ENCODE results near the gene ACADVL. TPM values are rescaled to one million over a fixed set of nuclear protein-coding genes. Genes with fewer than 3 reads are reported as not detected.

Gene ACADVL
- total and polyA plus RNA-seq, 2 of the 4 experiments (the other 2 are of a cell fraction) = 139 to 752 TPM

DNA sequence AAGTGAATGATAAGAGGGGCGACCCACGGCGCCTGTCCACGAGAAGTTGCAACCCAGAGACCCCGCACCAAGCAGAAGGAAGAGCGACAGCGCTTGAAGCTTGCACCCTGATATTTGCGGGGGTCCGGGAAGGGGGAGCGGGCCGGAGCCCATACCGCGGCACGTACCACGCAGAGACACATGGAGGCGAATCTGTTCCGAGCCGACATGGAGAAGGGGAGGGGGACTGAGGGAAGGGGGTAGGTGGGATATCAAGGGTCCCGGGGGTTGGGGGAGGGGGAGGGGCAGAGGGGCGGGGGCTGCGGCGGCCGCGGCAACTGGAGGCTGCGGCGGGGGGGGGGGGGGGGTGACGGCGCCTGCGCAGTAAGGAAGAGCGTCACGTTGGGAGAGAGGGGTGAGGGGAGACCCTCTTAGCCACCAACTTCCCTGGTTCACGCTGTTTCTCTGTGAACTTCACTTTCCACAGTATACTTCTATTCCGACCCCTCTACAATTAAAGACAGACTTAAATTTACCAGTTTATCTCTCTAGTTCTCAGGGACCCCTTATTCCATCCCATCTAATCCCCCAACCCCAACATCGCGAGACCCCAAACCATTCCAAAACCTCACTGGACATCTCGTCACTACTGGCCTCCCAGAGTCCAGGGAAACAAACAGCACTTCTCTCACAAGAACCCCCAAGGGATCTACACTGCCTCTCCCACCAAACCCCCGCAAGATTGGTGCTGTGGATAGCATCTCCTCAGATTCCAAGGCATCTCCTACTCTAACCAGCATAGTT is 8.1 kb upstream of the ACADVL start:
- dilution Hi-C loops (cut with HindIII; ENCODE audit: low sequenced_read_pairs, unreplicated experiment) (no loop called here), in situ Hi-C loops (cut with MboI; ENCODE audit: low sequenced_read_pairs) (no loop called here), intact Hi-C loops (cut with micrococcal nuclease) (no loop called here)
- no peak overlapping the region for H2BK15ac ChIP-seq (ENCODE audit: low read depth, low read length)
- H3K23ac ChIP-seq (ENCODE audit: low read depth, low read length) = no peak overlapping the region
- H3K14ac ChIP-seq (replicated peaks; ENCODE audit: low read depth, low read length) = no peak overlapping the region
- H3K9me3 ChIP-seq (ENCODE audit: control insufficient read depth, insufficient read depth, low read length) = no peaks in the 10 kb centered on the region
- H3K9ac ChIP-seq (ENCODE audit: low read depth, low read length) = no peak overlapping the region
- H3K27ac ChIP-seq (ENCODE audit: insufficient read depth, low read length) = no peak overlapping the region
- TF ChIP-seq RCOR1 (IDR thresholded peaks at IDR 0.05; ENCODE audit: insufficient replicate concordance, low read length) (no peak), MAFK (IDR thresholded peaks at IDR 0.05; ENCODE audit: low read depth, low read length) (no peak), RFX5 (IDR thresholded peaks at IDR 0.05; ENCODE audit: low read depth, low read length) (no peak)
- TF ChIP-seq, protein P1, sequence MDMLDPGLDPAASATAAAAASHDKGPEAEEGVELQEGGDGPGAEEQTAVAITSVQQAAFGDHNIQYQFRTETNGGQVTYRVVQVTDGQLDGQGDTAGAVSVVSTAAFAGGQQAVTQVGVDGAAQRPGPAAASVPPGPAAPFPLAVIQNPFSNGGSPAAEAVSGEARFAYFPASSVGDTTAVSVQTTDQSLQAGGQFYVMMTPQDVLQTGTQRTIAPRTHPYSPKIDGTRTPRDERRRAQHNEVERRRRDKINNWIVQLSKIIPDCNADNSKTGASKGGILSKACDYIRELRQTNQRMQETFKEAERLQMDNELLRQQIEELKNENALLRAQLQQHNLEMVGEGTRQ (IDR thresholded peaks at IDR 0.05; ENCODE audit: low read depth, low read length) = no peak
- WGBS, 2 experiments (ENCODE audit: extremely low coverage in 2 of 2, insufficient read length in 1 of 2) = no CpG with 5 or more reads among the region's 37 CpGs
- H3K56ac ChIP-seq (ENCODE audit: extremely low read depth, insufficient read depth, low read length) = no peak overlapping the region
- no peak overlapping the region for H2BK120ac ChIP-seq (ENCODE audit: low read depth, low read length)
- no peak overlapping the region for H2AFZ ChIP-seq (replicated peaks; ENCODE audit: low read length, poor library complexity)
- H4K91ac ChIP-seq (ENCODE audit: insufficient read depth, low read depth, low read length) = no peak overlapping the region
- no peak overlapping the region for H4K5ac ChIP-seq (ENCODE audit: low read depth, low read length)
- H4K20me1 ChIP-seq (ENCODE audit: insufficient read depth, low read length) = peaks cover 84% of the 10 kb centered on the region
- H4K8ac ChIP-seq (ENCODE audit: low read depth in 2 of 2, low read length in 2 of 2) = no peak overlapping the region
- POLR2A ChIA-PET (ENCODE audit: unreplicated experiment) = no interaction called here
- no peak overlapping the region for H2BK20ac ChIP-seq (ENCODE audit: low read depth, low read length)
- no peak overlapping the region for H3K18ac ChIP-seq (ENCODE audit: low read depth, low read length)
- H3K4me1 ChIP-seq (ENCODE audit: control insufficient read depth, insufficient read depth, low read length) = peaks cover 22% of the 10 kb centered on the region
- no peak overlapping the region for H3K4me3 ChIP-seq (ENCODE audit: insufficient read depth, low read depth, low read length)
- no peak overlapping the region; the same call in 1 of the 2 replicates for H3K4me2 ChIP-seq (ENCODE audit: low read depth, low read length)
- no peak overlapping the region for H3K4ac ChIP-seq (ENCODE audit: low read depth, low read length)
- peaks cover 2% of the 10 kb centered on the region; the same call in 1 of the 2 replicates for H3K36me3 ChIP-seq (ENCODE audit: control insufficient read depth, insufficient read depth, low read length)
- DNase-seq (no peak), ATAC-seq (ENCODE audit: low read depth) (no peak)
- no peak overlapping the region for H2AK5ac ChIP-seq (ENCODE audit: low read depth, low read length)
- BruUV-seq (replicated peaks) = no TSS peak
- H3K79me1 ChIP-seq (ENCODE audit: low read depth in 1 of 2, low read length in 2 of 2) = peaks cover 7 to 80% of the 10 kb centered on the region in 2 experiments
- no peak overlapping the region for H2AK9ac ChIP-seq (replicated peaks; ENCODE audit: low read depth, low read length, poor library complexity)
- no peaks in the 10 kb centered on the region for H3K27me3 ChIP-seq (ENCODE audit: control insufficient read depth, insufficient read depth, low read length)
- peaks cover 23% of the 10 kb centered on the region for H3K9me1 ChIP-seq (ENCODE audit: insufficient read depth, low read length)
- CTCF ChIA-PET = no interaction called here
- H2BK5ac ChIP-seq (ENCODE audit: low read depth, low read length, poor library complexity, severe bottlenecking) = no peak overlapping the region

Data from IMR-90 (cell line).